Smooth muscle cell (in vitro differentiated cells): ENCODE data around the gene SLC22A23. TPM values are rescaled to one million over a fixed set of nuclear protein-coding genes. Genes with fewer than 3 reads are reported as not detected.

ENCODE experiments used
- DNase-seq: peaks from one replicate; lab custom pipeline; 2025; ENCODE audit not compliant: unreplicated experiment; lab: John Stamatoyannopoulos, UW
- H2AFZ ChIP-seq: fragments of 200-600 bp; sonication (generic); 2 replicates; pipeline ENCODE4 v1.6.0; 2016; ENCODE audit warnings: antibody characterized with exemption, low read depth, mild to moderate bottlenecking
- H3F3A ChIP-seq: fragments of 200-600 bp; sonication (generic); 2 replicates; pipeline ENCODE4 v1.6.0; 2017; ENCODE audit warnings: antibody characterized with exemption, low read depth
- H3K27ac ChIP-seq: fragments of 200-600 bp; sonication (generic); 2 replicates; pipeline ENCODE4 v1.5.1; 2016; ENCODE audit warnings: low read depth, mild to moderate bottlenecking
- H3K27me3 ChIP-seq: fragments of 200-600 bp; sonication (generic); 2 replicates; pipeline ENCODE4 v1.6.1; 2016; ENCODE audit warnings: low read depth, mild to moderate bottlenecking
- H3K36me3 ChIP-seq: fragments of 200-600 bp; sonication (generic); 2 replicates; pipeline ENCODE4 v1.5.1; 2016; ENCODE audit warnings: low read depth
- H3K4me1 ChIP-seq: fragments of 200-600 bp; sonication (generic); 2 replicates; pipeline ENCODE4 v1.5.1; 2016; ENCODE audit warnings: low read depth
- H3K4me2 ChIP-seq: fragments of 200-600 bp; sonication (generic); 2 replicates; pipeline ENCODE4 v1.6.0; 2016; ENCODE audit warnings: mild to moderate bottlenecking
- H3K4me3 ChIP-seq: fragments of 200-600 bp; sonication (generic); 2 replicates; pipeline ENCODE4 v1.5.1; 2016; ENCODE audit warnings: mild to moderate bottlenecking
- H3K79me2 ChIP-seq: fragments of 200-600 bp; sonication (generic); 2 replicates; pipeline ENCODE4 v1.6.0; 2016; ENCODE audit warnings: low read depth, mild to moderate bottlenecking
- H3K9ac ChIP-seq: fragments of 200-600 bp; sonication (generic); 2 replicates; pipeline ENCODE4 v1.6.0; 2016; ENCODE audit warnings: low read depth
- H3K9me3 ChIP-seq: fragments of 200-600 bp; sonication (generic); replicated peaks from 2 replicates; pipeline ENCODE4 v1.5.1; 2016; ENCODE audit warnings: low read depth
- H4K20me1 ChIP-seq: fragments of 200-600 bp; sonication (generic); 2 replicates; pipeline ENCODE4 v1.6.0; 2016; ENCODE audit warnings: low read depth
- WGBS: methylation state at CpG from one replicate; pipeline ENCODE4 v1.1.7; 2016; ENCODE audit warnings: low lambda C conversion rate; 5-methylcytosine and 5-hydroxymethylcytosine counted together
- polyA plus RNA-seq: library from polyadenylated mRNA; unstranded; fragments of >200 nt; fragmentation: Nextera tagmentation; extraction: Ambion mirVana; gene quantifications from 2 replicates; pipeline ENCODE4 v1.2.1, GENCODE V29; 2016
- total RNA-seq: library from RNA; depleted of rRNA; stranded (reverse); fragments of >200 nt; gene quantifications from 2 replicates; pipeline ENCODE4 v1.2.3, GENCODE V29; 2014
- TF ChIP-seq, protein P1 (sequence below): fragments of 200-600 bp; sonication (generic); IDR thresholded peaks from 2 replicates; pipeline ENCODE4 v1.5.1; 2017; ENCODE audit warnings: borderline replicate concordance, mild to moderate bottlenecking, antibody characterized with exemption; ENCODE audit not compliant: insufficient read depth, poor library complexity, severe bottlenecking

Gene SLC22A23
- total and polyA plus RNA-seq, 2 experiments from 2014 or later = 1.6 to 3.8 TPM

DNA sequence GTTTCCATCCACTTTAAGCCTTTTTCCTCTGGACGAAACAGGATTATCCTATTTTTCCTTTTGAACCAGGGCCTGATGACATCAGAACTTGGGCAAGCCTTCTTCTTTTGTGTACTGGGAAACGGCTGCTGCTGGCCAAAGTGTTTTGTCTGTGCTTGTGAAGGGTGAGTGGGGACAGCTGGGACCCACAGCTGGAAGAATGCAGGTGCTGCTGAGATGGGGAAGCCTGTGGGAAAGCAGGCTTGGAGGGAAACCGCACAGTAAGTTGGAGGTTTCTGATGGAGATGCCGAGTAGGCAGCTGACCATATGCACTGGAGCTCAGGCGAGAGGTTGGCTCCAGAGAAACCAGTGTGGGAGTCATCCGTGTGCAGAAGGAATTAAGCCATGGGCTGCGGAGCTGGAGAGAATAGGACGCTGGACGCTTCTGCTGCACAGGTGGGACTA, 206.6 kb downstream of the SLC22A23 start:
- Histone ChIP-seq H3F3A (peaks cover 10% of the 10 kb centered on the region), H3K4me3 (no peak overlapping the region), H2AFZ (no peak overlapping the region), H3K27me3 (no peaks in the 10 kb centered on the region), H3K9ac (no peak overlapping the region), H3K4me2 (no peak overlapping the region), H3K9me3 (no peaks in the 10 kb centered on the region), H3K79me2 (no peaks in the 10 kb centered on the region), H4K20me1 (no peaks in the 10 kb centered on the region), H3K4me1 (peaks cover 40% of the 10 kb centered on the region), H3K27ac (no peak overlapping the region), H3K36me3 (no peaks in the 10 kb centered on the region)
- no peak for DNase-seq
- TF ChIP-seq, protein P1, sequence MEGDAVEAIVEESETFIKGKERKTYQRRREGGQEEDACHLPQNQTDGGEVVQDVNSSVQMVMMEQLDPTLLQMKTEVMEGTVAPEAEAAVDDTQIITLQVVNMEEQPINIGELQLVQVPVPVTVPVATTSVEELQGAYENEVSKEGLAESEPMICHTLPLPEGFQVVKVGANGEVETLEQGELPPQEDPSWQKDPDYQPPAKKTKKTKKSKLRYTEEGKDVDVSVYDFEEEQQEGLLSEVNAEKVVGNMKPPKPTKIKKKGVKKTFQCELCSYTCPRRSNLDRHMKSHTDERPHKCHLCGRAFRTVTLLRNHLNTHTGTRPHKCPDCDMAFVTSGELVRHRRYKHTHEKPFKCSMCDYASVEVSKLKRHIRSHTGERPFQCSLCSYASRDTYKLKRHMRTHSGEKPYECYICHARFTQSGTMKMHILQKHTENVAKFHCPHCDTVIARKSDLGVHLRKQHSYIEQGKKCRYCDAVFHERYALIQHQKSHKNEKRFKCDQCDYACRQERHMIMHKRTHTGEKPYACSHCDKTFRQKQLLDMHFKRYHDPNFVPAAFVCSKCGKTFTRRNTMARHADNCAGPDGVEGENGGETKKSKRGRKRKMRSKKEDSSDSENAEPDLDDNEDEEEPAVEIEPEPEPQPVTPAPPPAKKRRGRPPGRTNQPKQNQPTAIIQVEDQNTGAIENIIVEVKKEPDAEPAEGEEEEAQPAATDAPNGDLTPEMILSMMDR = no peak
- WGBS = 75% methylated on average over 9 of the region's 9 CpGs

DNA sequence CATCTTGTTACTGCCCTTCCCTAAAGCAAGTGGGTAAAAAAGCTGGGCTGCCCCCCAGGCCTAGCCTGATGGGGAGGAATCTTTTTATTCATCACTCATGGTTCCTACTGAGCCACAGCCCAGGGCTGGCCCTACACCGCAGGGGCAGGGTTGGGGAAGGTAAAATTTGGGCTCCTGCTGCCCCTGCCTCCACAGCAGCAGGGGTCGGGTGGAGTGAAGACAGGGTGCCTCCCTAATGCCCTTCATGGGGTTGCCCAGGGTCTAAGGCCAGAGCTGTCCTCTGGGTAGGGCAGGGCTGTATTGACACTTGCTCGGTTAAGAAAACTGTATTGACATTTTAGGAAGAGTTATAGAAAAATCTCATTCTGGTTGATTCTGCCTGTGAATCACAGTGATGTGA, 207.0 kb downstream of the SLC22A23 start:
- Histone ChIP-seq H3K36me3 (no peaks in the 10 kb centered on the region), H3K4me1 (peaks cover 40% of the 10 kb centered on the region), H2AFZ (no peak overlapping the region), H4K20me1 (no peaks in the 10 kb centered on the region), H3K27ac (no peak overlapping the region), H3K9ac (no peak overlapping the region), H3K9me3 (no peaks in the 10 kb centered on the region), H3K79me2 (no peaks in the 10 kb centered on the region), H3K4me3 (no peak overlapping the region), H3K27me3 (no peaks in the 10 kb centered on the region), H3F3A (peaks cover 10% of the 10 kb centered on the region), H3K4me2 (no peak overlapping the region)
- 91% methylated on average over 3 of the region's 3 CpGs for WGBS
- DNase-seq = no peak
- TF ChIP-seq, protein P1 = no peak

DNA sequence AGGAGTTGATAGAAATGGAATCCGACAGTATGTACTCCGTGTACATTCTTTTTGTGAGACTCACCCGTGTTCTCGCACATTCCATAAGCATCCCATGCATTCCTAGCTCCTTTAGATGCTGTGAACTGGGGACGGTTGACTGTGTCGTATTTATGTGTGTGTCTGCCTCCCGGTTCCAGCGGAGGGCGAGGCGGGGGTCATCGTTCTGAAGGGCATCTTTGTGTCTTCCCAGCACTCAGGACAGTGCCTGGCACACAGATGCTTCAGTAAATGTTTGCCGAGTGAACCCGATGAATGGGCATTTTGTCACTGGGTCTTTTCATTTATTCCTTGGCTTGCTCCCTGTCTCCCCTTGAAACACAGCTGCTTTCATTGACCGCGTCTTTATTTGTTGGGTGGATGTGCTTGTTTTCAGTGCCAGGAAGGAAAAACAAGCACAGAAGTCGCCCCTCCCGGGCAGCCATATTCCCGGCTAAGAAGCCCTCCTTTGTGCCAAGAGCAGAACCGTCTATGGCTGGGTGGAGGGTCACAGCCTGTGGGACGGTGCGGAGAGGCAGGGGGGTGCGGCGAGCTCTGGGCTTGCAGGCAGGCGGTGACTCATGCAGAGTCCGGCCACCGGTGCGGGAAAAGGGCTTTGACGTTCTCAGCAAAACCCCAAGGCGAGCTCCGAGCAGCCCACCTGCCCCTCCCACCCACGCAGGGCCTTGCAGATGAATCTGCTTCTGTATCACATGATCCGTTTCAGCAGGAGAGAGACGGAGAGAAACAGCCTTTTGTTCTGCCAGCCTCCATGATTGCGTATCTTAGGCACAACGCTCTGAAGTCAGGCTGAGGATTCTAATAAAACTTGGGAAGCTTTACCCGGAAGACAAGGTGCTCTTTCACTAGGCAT, 209.3 kb downstream of the SLC22A23 start:
- 35% methylated on average over 29 of the region's 36 CpGs for WGBS
- Histone ChIP-seq H3K4me3 (peak overlapping the region; percentile 34), H2AFZ (peak overlapping the region; percentile 43), H4K20me1 (no peaks in the 10 kb centered on the region), H3K27me3 (no peaks in the 10 kb centered on the region), H3K79me2 (no peaks in the 10 kb centered on the region), H3K4me1 (peaks cover 40% of the 10 kb centered on the region), H3K27ac (peak overlapping the region; percentile 75), H3K9ac (peak overlapping the region; percentile 46), H3K36me3 (no peaks in the 10 kb centered on the region), H3K4me2 (peak overlapping the region; percentile 77), H3K9me3 (no peaks in the 10 kb centered on the region), H3F3A (peaks cover 10% of the 10 kb centered on the region)
- TF ChIP-seq, protein P1 = no peak
- DNase-seq = no peak
